Measurements from ENCODE around the gene NT5C2.

The NT5C2 gene

DNA sequence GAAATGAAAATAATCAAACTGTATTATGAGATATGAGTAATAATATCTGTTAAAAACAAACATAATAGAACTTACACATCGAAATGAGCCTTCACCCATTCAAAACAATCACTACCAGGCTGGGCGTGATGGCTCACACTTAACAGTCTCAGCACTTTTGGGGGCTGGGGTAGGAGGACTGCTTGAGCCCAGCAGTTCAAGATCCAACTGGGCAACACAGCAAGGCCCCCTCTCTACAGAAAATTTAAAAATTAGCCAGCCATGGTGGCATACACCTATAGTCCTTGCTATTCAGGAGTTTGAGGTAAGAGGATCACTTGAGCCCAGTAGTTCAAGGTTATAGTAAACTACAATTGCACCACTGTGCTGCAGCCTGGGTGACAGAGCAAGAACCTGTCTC lies 75.8 kb downstream of the NT5C2 start:
- no peaks in the 10 kb centered on the region for H3K27me3 ChIP-seq (ENCODE audit: insufficient read depth, low read length, poor library complexity)
- H3K27ac ChIP-seq (ENCODE audit: low read length), result no peak overlapping the region
- H3K9me3 ChIP-seq (ENCODE audit: insufficient read depth, low read length, severe bottlenecking), result no peaks in the 10 kb centered on the region
- H3K4me2 ChIP-seq (ENCODE audit: insufficient read depth, low read length), result no peak overlapping the region
- H4K20me1 ChIP-seq (ENCODE audit: insufficient read depth, low read length), result peaks cover 9% of the 10 kb centered on the region
- no peak overlapping the region for H2AFZ ChIP-seq (ENCODE audit: low read depth, low read length)
- no peak for TF ChIP-seq EZH2 (IDR thresholded peaks at IDR 0.05; ENCODE audit: borderline replicate concordance, low read depth, low read length, severe bottlenecking)
- no peak for TF ChIP-seq CTCF (IDR thresholded peaks at IDR 0.05; ENCODE audit: borderline replicate concordance, extremely low read depth, low read length, poor library complexity, severe bottlenecking)
- H3K4me1 ChIP-seq (ENCODE audit: insufficient read depth, low read length), result no peaks in the 10 kb centered on the region
- DNase-seq, result no peak
- H3K4me3 ChIP-seq (ENCODE audit: low read depth in 1 of 2, low read length in 2 of 2), result no peak overlapping the region
- peaks cover 73% of the 10 kb centered on the region for H3K79me2 ChIP-seq (ENCODE audit: insufficient read depth, low read length)
- H3K9ac ChIP-seq (ENCODE audit: low read depth, low read length), result no peak overlapping the region
- ATAC-seq (ENCODE audit: insufficient read depth, low read depth), result no peak
- H3K36me3 ChIP-seq (ENCODE audit: insufficient read depth, low read length), result peaks cover 6% of the 10 kb centered on the region

DNA sequence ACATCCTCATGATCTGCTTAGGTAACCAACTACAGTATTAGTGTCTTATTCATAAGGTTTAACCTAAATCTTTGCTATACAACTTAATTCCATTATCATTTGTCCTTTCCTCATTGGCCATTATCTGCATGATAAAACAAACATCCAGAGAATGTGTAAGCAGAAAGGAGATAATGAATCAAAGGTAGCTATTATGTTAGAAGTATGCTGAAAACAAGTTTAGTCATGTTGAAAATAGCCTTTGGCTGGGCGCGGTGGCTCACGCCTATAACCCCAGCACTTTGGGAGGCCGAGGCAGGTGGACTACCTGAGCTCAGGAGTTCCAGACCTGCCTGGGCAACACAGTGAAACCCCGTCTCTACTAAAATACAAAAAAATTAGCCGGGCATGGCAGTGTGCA lies 78.2 kb downstream of the NT5C2 start:
- DNase-seq, result no peak

DNA sequence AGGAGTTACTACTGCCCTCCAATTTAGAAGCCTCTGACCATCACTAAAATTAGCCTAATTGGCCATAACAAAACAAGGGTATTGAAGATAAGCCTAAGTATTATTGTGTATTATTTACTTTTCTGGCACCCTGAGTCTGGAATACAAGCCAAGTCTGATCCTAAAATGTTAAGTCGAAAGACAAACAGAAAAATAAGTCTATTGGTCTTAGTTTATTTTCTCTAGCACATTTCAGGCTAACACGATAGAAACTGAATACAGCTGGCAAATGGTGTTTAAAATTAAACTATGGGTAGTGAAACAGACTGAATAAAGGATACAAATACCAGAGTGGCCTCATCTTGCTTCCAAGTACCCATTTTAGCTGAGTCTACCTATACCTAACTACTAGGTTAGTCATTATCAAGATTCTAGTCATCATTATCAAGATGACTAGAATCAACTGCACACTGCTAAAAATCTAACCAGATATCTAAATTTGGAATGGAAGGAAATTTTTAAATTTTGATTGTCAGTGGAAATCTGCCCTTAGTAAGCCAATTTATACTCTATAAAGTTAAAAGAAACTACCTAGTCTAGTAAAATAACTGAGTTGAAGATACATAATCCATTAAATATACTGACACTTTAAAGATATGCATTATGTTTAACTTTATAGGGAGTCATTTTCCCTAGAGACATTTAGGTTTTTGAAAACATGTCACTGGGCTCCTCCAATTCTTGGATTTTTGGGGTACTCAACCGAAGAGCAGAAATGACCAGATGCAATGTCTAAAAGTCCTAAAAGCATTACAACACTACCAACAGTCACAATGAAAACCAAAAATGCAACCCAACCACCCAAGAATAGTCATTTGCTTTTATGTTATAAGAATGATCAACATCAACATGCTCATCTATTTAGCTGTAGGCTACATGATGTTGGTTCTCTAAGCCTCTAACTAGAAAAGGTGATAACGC lies 80.9 kb downstream of the NT5C2 start:
- H3K79me2 ChIP-seq (ENCODE audit: insufficient read depth, low read length), result peaks cover 76% of the 10 kb centered on the region
- peaks cover 9% of the 10 kb centered on the region; the same call in 1 of the 2 replicates for H4K20me1 ChIP-seq (ENCODE audit: insufficient read depth, low read length)
- no peak overlapping the region for H3K4me2 ChIP-seq (ENCODE audit: insufficient read depth, low read length)
- H3K27me3 ChIP-seq (ENCODE audit: insufficient read depth, low read length, poor library complexity), result no peaks in the 10 kb centered on the region
- ATAC-seq (ENCODE audit: insufficient read depth, low read depth), result no peak
- no peak overlapping the region for H3K4me3 ChIP-seq (ENCODE audit: low read depth in 1 of 2, low read length in 2 of 2)
- H3K4me1 ChIP-seq (ENCODE audit: insufficient read depth, low read length), result no peaks in the 10 kb centered on the region
- H3K27ac ChIP-seq (ENCODE audit: low read length), result no peak overlapping the region
- no peak overlapping the region for H3K9ac ChIP-seq (ENCODE audit: low read depth, low read length)
- DNase-seq, result no peak
- H3K36me3 ChIP-seq (ENCODE audit: insufficient read depth, low read length), result peaks cover 14% of the 10 kb centered on the region
- no peak overlapping the region for H2AFZ ChIP-seq (ENCODE audit: low read depth, low read length)
- H3K9me3 ChIP-seq (ENCODE audit: insufficient read depth, low read length, severe bottlenecking), result no peaks in the 10 kb centered on the region
- TF ChIP-seq CTCF (IDR thresholded peaks at IDR 0.05; ENCODE audit: borderline replicate concordance, extremely low read depth, low read length, poor library complexity, severe bottlenecking) (no peak), EZH2 (IDR thresholded peaks at IDR 0.05; ENCODE audit: borderline replicate concordance, low read depth, low read length, severe bottlenecking) (no peak)

More for the DNA sequence above, 78.2 kb downstream of the NT5C2 start:
- Histone ChIP-seq H3K9me3 (ENCODE audit: insufficient read depth, low read length, severe bottlenecking) (no peaks in the 10 kb centered on the region), H3K4me2 (ENCODE audit: insufficient read depth, low read length) (no peak overlapping the region), H3K4me1 (ENCODE audit: insufficient read depth, low read length) (no peaks in the 10 kb centered on the region), H4K20me1 (ENCODE audit: insufficient read depth, low read length) (peaks cover 15% of the 10 kb centered on the region; the same call in 1 of the 2 replicates), H3K27me3 (ENCODE audit: insufficient read depth, low read length, poor library complexity) (no peaks in the 10 kb centered on the region), H3K4me3 (ENCODE audit: low read depth in 1 of 2, low read length in 2 of 2) (no peak overlapping the region), H3K36me3 (ENCODE audit: insufficient read depth, low read length) (peaks cover 14% of the 10 kb centered on the region), H2AFZ (ENCODE audit: low read depth, low read length) (no peak overlapping the region), H3K79me2 (ENCODE audit: insufficient read depth, low read length) (peaks cover 81% of the 10 kb centered on the region), H3K9ac (ENCODE audit: low read depth, low read length) (no peak overlapping the region), H3K27ac (ENCODE audit: low read length) (no peak overlapping the region)
- TF ChIP-seq EZH2 (IDR thresholded peaks at IDR 0.05; ENCODE audit: borderline replicate concordance, low read depth, low read length, severe bottlenecking), result no peak
- ATAC-seq (ENCODE audit: insufficient read depth, low read depth), result no peak

Data from DND-41 (cell line).